ENCODE results near the gene OLIG1.

GRCh38 chr21:33025106-33025488 lies 44.8 kb upstream of the OLIG1 start:
- TF ChIP-seq CTCF (IDR thresholded peaks at IDR 0.05) (no peak), POLR2A (IDR thresholded peaks at IDR 0.05) (no peak)

Data from tibial nerve (tissue), 3 donors.